Erythroblast (primary cell): Measurements from ENCODE around the gene ZNF654.
"Not testable (repeated sequence)": the region's sequence is repeated elsewhere in the genome, so short reads cannot be mapped to it uniquely, and the experiment has no call there.

Experiments
- DNase-seq, 2 experiments: peaks; one replicate each; lab custom pipeline; 2025; lab: John Stamatoyannopoulos, UW
- GATA1 ChIP-seq: IDR thresholded peaks from 2 replicates; pipeline ENCODE4 v1.6.1; 2011; ENCODE audit warnings: low read depth, mild to moderate bottlenecking, control low read depth, low read length, moderate library complexity
- POLR2A ChIP-seq: IDR thresholded peaks from 2 replicates; pipeline ENCODE4 v1.6.1; 2011; ENCODE audit warnings: mild to moderate bottlenecking, low read length

The ZNF654 gene

DNA sequence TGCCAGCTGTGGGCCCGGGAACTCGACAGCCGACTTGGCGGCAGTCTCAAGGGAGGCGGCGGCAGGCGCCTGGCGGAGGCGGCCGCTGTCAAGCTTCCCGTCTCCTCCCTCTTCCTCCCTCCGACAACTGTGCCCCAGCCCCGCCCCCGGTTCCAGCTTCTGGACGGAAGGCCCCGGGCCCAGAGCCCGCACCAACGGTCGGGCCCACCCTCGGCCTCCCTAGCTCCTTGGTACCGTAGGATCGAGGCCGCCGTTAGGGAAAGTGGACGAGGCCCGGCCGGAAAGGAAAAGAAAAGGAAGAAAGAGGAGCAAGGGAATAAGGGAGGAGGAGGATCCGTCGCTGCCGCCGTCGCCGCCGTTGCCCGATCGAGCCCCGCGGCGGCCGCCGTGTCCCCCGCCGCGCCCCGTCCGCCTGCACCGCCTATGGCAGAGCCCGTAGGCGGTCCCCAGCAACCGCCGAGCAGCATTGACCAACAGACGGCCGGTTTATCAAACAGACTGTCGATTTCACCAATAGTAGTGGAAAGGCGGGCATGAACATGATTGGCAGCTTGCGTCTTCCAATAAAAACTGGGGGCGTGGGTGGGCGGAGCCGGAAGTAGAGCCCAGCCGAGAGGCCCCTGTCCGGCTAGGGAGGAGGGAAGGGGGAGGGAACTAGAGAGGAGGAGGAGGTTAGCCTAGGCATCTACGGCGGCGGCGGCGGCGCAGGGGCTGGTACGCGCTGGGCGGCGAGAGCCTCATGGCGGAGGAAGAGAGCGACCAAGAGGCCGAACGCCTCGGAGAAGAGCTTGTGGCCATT is at the start of gene ZNF654, which contains the start of gene CGGBP1:
TSS of gene ZNF654 (plus strand) at position 675 of the 799 bp plus-strand sequence. CDS start at position 740, 65 bp downstream.
TSS of gene CGGBP1 (minus strand) at position 425 of the 799 bp plus-strand sequence. CDS start 3,029 bp downstream, outside the sequence.
- TF ChIP-seq GATA1 (no peak), POLR2A (peak; percentile 95)
- peak; percentile 98 to 99 for DNase-seq

DNA sequence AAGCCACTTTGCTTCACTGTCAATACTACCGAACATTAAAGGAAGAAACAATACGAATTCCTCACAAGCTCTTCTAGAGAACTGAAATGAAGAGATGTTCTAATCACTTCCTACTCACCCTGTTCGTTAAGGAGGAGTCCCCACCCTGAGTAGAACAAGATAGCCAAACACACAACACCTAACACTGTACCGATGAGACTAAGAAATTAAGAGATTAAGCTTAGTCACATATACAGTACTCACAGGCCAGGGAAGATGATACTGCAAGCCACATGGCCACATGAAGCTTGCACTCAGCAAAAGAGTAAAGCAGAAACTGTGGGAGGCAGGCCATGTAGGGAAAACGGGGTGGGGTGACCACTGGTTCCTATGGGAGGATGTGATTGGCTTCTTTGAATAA is 48.2 kb upstream of the ZNF654 start:
- peak; percentile 27 to 54 for DNase-seq
- no peak for TF ChIP-seq POLR2A
- no peak for TF ChIP-seq GATA1

DNA sequence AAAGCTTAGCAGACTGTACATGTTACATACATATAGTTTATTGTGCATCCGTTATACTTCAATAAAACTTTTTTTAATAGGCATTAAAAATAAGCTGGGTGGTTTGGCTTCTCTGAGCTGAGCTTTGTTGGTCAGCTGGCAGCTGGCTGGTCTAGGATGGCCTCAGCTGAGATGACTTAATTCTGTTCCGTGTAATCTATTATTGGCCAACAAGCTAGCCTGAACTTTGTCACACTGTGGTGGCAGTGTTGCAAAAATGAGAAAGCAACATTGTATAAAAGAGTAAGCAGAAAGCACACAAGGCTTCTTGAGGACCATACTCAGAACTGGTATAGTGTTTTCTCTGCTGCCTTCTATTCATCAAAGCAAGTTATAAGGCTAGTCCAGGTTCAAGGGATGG is 45.5 kb upstream of the ZNF654 start:
- TF ChIP-seq POLR2A (no peak), GATA1 (no peak)
- no peak for DNase-seq

DNA sequence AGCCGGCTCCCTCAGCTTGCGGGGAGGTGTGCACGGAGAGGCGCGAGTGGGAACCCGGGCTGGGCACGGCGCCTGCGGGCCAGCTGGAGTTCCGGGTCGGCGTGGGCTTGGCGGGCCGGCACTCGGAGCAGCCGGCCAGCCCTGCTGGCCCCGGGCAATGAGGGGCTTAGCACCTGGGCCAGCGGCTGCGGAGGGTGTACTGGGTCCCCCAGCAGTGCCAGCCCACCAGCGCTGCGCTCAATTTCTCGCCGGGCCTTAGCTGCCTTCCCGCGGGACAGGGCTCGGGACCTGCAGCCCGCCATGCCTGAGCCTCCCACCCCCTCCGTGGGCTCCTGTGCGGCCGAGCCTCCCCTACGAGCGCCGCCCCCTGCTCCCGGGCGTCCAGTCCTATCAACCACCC is 43.4 kb upstream of the ZNF654 start:
- DNase-seq = not testable (repeated sequence)

DNA sequence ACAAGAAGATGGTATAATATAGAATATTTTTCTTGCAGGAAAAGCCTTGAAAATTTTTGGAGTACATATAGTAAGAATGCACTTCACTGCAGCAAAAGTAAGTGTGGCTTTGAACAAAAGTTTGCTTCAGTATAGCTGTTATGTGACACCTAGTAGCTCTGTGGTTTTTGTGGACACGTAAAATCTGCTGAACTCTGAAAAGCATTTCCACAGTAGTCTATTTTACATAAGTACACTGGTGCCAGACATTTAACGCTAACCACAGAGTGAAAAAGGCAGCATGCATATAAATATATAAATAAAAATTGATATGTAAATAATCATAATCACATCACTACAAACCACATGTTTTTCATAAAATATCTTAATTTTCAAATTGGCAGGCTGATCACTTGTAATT is 40.0 kb upstream of the ZNF654 start:
- TF ChIP-seq POLR2A (no peak), GATA1 (no peak)
- DNase-seq = no peak

DNA sequence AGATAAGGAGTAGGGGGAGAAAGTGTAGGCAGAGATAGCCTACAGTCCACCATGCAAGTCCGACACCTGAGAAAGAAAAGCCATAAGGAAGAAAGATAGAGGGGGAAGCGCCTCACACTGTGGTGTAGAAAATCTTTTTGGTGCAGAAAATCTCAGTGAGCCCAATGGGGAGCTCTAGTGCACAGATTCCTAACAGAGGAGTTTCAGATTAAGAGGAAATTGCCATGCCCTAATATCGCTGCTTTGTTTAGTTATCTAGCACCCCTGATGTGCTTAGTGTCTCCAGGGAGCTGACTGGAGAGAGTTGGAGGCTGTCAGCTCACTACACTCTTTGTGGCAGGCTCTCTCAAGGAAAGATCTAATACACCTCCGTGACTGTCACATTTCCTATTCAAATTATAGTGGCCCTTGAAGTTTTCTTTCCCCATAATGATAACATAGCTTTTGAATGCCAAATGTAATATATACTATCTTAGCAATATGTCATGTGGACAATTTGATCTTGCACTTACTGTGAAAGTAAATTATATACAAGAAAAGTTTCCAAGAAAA is 34.0 kb upstream of the ZNF654 start:
- no peak for TF ChIP-seq GATA1
- TF ChIP-seq POLR2A = no peak
- DNase-seq = no peak

DNA sequence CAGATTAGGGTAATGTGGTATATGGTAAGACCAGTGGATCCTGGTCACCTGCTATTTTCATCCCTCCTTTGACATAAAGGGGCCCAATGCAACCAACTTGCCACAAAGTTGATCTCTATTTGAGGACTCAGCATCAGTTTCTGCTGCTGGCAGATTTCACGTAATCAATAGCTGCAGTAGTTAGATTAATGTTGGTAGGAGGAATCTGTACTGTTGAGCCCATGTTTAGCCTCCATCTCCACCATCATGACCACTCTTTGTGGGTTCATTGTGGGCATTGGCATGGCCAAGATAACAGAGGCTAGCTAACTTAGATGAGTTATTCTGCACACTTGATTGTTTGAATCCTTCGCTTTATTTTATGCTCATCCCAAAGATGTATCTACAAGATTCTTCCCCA is 30.2 kb upstream of the ZNF654 start:
- peak; percentile 8 to 40 for DNase-seq

DNA sequence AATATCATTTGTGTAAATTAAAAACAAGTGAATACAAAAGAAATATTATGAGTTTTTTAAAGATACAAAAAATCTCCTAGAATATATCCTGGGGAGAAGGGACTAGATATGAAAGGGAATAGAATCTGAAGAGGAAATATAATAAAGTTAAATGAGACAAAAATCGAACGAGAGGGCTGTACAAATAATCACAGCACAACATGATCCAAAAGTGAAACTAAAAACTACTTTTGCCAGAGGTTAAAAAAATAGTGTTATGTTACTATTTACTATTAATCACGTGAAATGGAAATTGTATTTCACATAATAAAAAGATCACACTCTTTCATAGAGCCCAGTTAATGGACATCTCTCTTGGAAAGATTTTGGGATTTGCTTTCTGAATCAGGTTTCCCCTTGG is 28.8 kb upstream of the ZNF654 start:
- TF ChIP-seq GATA1 (no peak), POLR2A (no peak)
- no peak for DNase-seq

More for the DNA sequence above, 30.2 kb upstream of the ZNF654 start:
- TF ChIP-seq GATA1 = no peak
- no peak for TF ChIP-seq POLR2A

DNA sequence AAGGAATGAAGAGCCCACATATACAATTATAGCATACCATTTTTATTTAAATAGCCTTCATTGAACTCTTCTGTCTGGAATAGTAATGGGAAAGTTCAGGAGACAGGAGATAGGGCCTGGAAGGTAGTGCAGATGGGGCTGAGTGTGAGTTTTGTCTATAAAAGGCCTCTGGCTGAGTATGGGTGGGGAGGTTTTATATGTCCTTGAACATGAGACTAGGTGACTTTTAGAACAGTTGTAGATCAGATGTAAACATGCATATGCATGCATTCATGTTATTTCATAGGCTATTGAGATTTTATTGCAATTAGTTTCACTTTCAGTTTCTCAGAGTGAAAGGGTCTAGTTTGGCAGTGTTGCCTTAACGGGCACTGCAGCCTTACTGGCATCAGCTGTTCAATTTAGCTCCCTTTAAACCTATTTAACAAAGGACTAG is 27.4 kb upstream of the ZNF654 start:
- DNase-seq = peak; percentile 61 to 64
- TF ChIP-seq GATA1 (no peak), POLR2A (peak; percentile 21)

DNA sequence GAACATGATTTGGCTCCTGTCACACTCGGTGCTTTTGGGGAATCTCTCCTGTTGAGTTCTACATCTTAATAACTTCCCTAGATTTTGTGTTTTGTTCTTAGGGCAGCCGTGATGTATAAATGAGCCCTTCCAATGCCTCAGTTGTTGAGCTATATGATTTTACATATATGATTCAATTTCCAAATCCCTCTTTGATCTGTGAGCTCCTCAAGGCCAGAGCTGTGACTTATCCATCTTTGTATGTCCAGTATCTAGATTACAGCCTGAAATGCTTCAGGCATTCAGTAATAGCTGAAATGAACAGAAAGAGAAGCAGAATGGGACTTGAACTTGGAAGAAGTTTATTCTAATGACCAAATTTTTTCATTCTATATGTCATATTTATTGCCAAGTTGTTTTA is 26.8 kb upstream of the ZNF654 start:
- no peak for TF ChIP-seq GATA1
- no peak for TF ChIP-seq POLR2A
- DNase-seq = peak; percentile 21 to 41

DNA sequence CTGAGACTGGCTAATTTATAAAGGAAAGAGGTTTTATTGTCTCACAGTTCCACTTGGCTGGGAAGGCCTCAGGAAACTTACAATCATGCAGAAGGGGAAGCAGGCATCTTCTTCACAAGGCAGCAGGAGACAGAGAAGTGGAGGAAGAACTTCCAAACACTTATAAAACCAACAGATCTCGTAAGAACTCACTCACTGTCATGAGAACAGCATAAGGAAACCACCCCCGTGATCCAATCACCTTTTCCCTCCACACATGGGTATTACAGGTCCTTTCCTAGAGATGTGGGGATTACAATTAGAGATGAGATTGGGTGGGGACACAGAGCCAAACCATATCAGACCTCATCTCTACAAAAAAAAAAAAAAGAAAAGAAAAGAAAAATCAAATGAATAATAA is 26.0 kb upstream of the ZNF654 start:
- peak; percentile 24 to 25 for DNase-seq
- TF ChIP-seq POLR2A = no peak

DNA sequence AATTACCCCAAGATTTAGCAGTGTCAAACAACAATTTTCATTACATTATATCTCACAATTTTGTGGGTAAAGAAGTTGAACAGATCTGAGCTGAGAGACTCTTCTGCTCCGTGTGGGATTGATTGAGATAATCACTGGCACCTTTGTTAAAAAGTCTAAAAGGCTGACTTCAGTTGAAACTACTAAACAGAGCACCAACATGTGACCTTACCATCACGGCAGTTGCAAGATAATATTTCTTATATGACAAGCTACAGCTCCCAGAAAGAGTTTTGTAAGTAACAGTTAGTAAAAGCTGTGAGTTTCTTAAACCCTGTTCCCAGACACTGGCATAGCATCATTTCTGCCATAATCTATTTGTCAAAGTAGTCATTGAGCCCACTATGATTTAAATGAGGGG is 25.2 kb upstream of the ZNF654 start:
- DNase-seq = peak; percentile 48 to 63
- TF ChIP-seq GATA1 (no peak), POLR2A (no peak)

DNA sequence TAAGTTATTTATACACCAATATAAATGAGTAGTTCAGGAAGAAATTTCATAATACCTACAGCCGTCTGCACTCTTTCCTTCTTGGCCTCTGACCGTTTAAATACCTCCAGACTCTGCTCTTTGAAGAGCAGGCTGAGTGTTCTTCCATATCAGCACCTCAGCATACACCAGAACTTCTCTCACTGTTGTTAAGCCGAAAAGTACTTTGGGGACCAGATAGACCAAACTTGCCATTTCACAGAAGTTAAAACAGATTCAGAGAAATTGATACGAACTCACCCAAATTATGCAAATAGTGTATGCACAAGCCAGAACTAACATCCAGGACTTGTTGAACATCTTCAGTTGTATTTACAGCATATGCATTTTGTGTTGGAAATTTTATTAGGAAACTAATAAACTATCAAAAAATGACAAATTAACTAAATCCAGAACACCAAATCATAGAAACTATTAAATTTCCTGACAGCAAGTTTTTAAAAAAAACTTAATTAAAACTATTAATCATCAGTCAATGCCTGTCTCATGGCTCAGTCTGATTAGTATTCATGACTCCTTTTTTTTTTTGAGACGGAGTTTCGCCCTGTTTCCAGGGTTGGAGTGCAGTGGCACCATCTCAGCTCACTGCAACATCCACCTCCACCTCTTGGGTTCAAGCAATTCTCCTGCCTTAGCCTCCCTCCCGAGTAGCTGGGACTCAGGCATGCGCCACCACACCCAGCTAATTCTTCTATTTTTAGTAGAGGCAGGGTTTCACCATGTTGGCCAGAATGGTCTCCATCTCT is 24.4 kb upstream of the ZNF654 start:
- peak; percentile 74 to 87 for DNase-seq
- TF ChIP-seq GATA1 (no peak), POLR2A (peak; percentile 65)

DNA sequence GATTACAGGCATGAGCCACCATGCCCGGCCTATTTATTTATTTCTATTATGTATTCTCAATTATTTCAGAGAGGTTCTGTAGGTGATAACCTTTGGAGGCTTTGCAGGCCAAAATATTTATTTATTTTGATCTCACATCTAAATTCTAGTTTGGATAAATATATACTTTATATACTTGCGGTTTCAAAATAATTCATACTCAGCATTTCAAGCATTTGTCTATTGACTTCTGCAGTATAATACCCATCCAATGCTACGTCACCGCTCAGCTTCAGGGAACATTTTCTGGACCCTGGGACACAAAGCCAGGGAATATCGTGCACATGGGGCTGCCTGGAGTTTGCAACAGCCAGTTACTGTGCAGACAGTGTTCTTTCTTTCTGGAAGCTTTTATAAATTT is 22.8 kb upstream of the ZNF654 start:
- no peak for TF ChIP-seq POLR2A
- DNase-seq = no peak
